Common myeloid progenitor, CD34-positive (primary cell): Measurements from ENCODE around the gene TRAF3.
A peak's percentile ranks its signal among the peaks of the same experiment; 100 is the strongest.

Experiments
- CTCF ChIA-PET: fragments of 350-600 bp; sonication (Branson Sonifier 250); formaldehyde crosslinking; loops from one replicate; lab custom pipeline; 2021; ENCODE audit warnings: antibody characterized with exemption; lab: Charles Lee
- POLR2A ChIA-PET: fragments of 350-600 bp; sonication (Branson Sonifier 250); formaldehyde crosslinking; loops from one replicate; lab custom pipeline; 2021; ENCODE audit warnings: antibody characterized with exemption; lab: Charles Lee
- DNase-seq, 3 donors: peaks; one replicate each; pipeline versions ENCODE4 v3.0.0 to v3.0.0-alpha.2; 2013
- H3K27ac ChIP-seq, 2 experiments: 1 replicate in 1 of 2; 2 replicates in 1 of 2; pipeline ENCODE4 v1.7.0; 2013; ENCODE audit warnings: inconsistent platforms in 2 of 2, low read length in 2 of 2, mild to moderate bottlenecking in 2 of 2, low read depth in 1 of 2, moderate library complexity in 1 of 2; ENCODE audit not compliant: severe bottlenecking in 2 of 2, insufficient read depth in 1 of 2, poor library complexity in 1 of 2
- H3K27me3 ChIP-seq, 5 experiments: replicated peaks in 2 of 5; 1 replicate in 3 of 5; 2 replicates in 2 of 5; pipeline versions ENCODE4 v1.6.1 to v1.7.0; 2013; ENCODE audit warnings: low read length in 4 of 5, mild to moderate bottlenecking in 2 of 5, moderate library complexity in 2 of 5, inconsistent platforms in 1 of 5; ENCODE audit not compliant: insufficient read depth in 5 of 5, control insufficient read depth in 4 of 5
- H3K36me3 ChIP-seq, 4 experiments: 1 replicate in 2 of 4; 2 replicates in 2 of 4; pipeline versions ENCODE4 v1.6.1 to v1.7.0; 2013; ENCODE audit warnings: low read length in 3 of 4, control low read depth in 1 of 4, mild to moderate bottlenecking in 1 of 4; ENCODE audit not compliant: control insufficient read depth in 4 of 4, insufficient read depth in 4 of 4
- H3K4me1 ChIP-seq, 4 experiments: 1 replicate in 3 of 4; 2 replicates in 1 of 4; pipeline versions ENCODE4 v1.6.1 to v1.7.1; 2013; ENCODE audit warnings: low read length in 3 of 4, mild to moderate bottlenecking in 3 of 4, control low read depth in 1 of 4, inconsistent platforms in 1 of 4, moderate library complexity in 1 of 4; ENCODE audit not compliant: control insufficient read depth in 4 of 4, insufficient read depth in 4 of 4; ENCODE audit errors: control extremely low read depth in 1 of 4
- H3K4me3 ChIP-seq, 7 experiments: 1 replicate in 4 of 7; 2 replicates in 3 of 7; pipeline versions ENCODE4 v1.5.1 to v1.7.0; 2013; ENCODE audit warnings: mild to moderate bottlenecking in 7 of 7, low read length in 6 of 7, moderate library complexity in 6 of 7, inconsistent platforms in 2 of 7, low read depth in 2 of 7, control low read depth in 1 of 7; ENCODE audit not compliant: insufficient read depth in 4 of 7, control insufficient read depth in 1 of 7; ENCODE audit errors: extremely low read depth in 1 of 7
- H3K9me3 ChIP-seq, 5 experiments: 1 replicate in 4 of 5; 2 replicates in 1 of 5; pipeline versions ENCODE4 v1.6.1 to v1.7.1; 2013; ENCODE audit warnings: low read length in 4 of 5, mild to moderate bottlenecking in 2 of 5, inconsistent platforms in 1 of 5, low read depth in 1 of 5, moderate library complexity in 1 of 5; ENCODE audit not compliant: control insufficient read depth in 4 of 5, insufficient read depth in 2 of 5; ENCODE audit errors: control extremely low read depth in 1 of 5
- WGBS: methylation state at CpG from one replicate; pipeline ENCODE4 v1.1.5; 2013; ENCODE audit not compliant: insufficient coverage; 5-methylcytosine and 5-hydroxymethylcytosine counted together

TRAF3 gene

DNA sequence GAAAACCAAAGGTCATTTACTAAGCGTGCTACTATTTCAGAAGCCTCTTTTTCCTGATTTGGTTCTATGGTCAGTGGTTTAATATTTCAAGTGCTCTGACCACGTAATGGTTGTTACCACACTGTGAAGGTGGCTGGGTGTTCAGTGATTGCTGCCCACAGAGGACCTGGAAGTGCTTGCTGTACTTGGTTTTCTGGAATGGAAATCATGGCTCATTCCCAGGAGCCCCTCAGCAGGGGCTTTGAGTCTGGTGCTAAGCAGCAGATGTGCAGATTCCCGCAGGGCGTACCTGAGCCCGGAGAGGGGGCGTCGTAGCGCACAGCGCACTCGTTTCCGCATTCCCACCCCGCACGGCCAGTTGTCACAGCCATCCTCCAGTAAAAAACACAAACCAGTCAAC, 50.5 kb downstream of the TRAF3 start:
- CTCF ChIA-PET = no interaction called here

GRCh38 chr14:102828151-102828550, 50.9 kb downstream of the TRAF3 start:
- ChIA-PET POLR2A (no interaction called here), CTCF (no interaction called here)
- H3K4me1 ChIP-seq = peaks cover 0 to 15% (median 0%) of the 10 kb centered on the region in 4 experiments
- H3K36me3 ChIP-seq = peaks cover 0 to 12% (median 7%) of the 10 kb centered on the region in 4 experiments
- WGBS = 87% methylated on average over 9 of the region's 11 CpGs
- H3K27ac ChIP-seq = no peak overlapping the region
- H3K27me3 ChIP-seq = no peaks in the 10 kb centered on the region
- H3K9me3 ChIP-seq = no peaks in the 10 kb centered on the region
- H3K4me3 ChIP-seq = no peak overlapping the region
- DNase-seq = peak in 1 of 3 donors; percentile 21

More for the DNA sequence above, 50.5 kb downstream of the TRAF3 start:
- Histone ChIP-seq H3K36me3 (peaks cover 0 to 8% (median 7%) of the 10 kb centered on the region in 4 experiments), H3K9me3 (no peaks in the 10 kb centered on the region), H3K4me3 (no peak overlapping the region), H3K27ac (no peak overlapping the region), H3K27me3 (no peaks in the 10 kb centered on the region), H3K4me1 (peaks cover 0 to 15% (median 0%) of the 10 kb centered on the region in 4 experiments)
- no peak for DNase-seq
- POLR2A ChIA-PET = no interaction called here
- WGBS = 92% methylated on average over 13 of the region's 13 CpGs

DNA sequence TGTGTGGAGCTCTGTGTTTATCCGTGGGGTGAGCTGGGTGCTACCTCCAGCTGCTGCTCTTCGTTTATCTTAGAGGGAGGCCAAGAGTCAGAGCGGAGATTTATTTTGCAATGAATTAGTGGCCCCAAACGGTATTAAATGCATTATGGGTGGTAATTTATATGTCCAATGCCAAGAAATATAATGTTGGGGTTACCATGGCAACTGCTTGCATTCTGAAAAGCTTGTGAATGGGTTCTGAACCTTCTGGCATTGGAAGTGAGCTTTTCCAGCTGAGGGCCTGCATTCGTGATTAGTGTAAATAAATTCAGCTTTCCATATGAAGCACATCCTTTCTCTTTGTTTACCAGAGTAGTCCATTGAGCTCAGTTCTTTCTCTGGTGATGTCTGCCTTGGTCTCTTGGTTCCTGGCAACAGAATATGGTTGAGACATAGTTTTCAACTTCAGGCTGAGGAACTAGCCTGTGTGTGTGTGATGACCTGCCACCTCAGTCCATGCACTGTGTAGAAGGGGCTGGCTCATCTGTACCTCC, 51.8 kb downstream of the TRAF3 start:
- Histone ChIP-seq H3K27me3 (no peaks in the 10 kb centered on the region), H3K9me3 (no peaks in the 10 kb centered on the region), H3K36me3 (peaks cover 0 to 15% (median 8%) of the 10 kb centered on the region in 4 experiments), H3K27ac (no peak overlapping the region), H3K4me3 (no peak overlapping the region), H3K4me1 (peaks cover 0 to 15% (median 0%) of the 10 kb centered on the region in 4 experiments)
- no peak for DNase-seq
- WGBS = 93% methylated on average over 2 of the region's 5 CpGs
- POLR2A ChIA-PET = no interaction called here
- CTCF ChIA-PET = no interaction called here

GRCh38 chr14:102830474-102831045, 53.3 kb downstream of the TRAF3 start:
- H3K36me3 ChIP-seq = peaks cover 0 to 16% (median 9%) of the 10 kb centered on the region in 4 experiments

DNA sequence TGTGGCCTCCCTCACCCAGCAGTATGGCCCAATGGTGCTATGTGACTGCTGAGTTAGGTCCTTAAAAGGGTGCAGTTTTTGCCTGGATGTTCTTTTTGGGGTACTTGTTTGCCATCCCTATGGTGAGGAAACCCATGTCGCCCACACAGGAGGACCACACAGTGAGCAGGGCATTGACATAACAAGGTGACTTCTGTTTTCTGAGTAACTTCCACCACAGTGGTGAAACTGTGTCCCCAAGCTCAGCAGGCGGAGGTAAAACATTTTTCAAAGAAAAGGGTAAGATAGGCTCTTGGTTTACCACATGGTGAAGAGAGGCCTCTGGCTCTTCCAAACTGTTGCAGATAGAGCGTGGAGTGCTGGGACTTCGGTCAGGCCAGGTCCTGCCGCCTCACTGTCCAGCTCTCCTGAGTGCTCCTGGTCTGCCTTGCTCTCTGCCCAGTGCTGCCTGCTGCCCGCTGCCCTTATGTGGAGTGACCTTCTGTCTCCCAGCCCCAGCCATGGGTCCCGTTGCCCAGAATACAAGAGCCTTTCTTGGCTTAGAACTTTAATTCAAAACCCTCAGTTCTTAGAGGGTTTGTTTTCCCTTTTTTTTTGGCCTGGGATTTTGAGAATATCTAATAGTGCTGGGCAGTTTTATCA, 54.0 kb downstream of the TRAF3 start:
- no peaks in the 10 kb centered on the region for H3K27me3 ChIP-seq
- CTCF ChIA-PET = no interaction called here
- POLR2A ChIA-PET = no interaction called here
- peaks cover 0 to 16% (median 8%) of the 10 kb centered on the region in 4 experiments for H3K36me3 ChIP-seq
- 99% methylated on average over 6 of the region's 7 CpGs for WGBS
- H3K4me1 ChIP-seq = peaks cover 0 to 15% (median 0%) of the 10 kb centered on the region in 4 experiments
- no peak for DNase-seq
- H3K4me3 ChIP-seq = no peak overlapping the region
- no peak overlapping the region for H3K27ac ChIP-seq
- H3K9me3 ChIP-seq = no peaks in the 10 kb centered on the region

More at GRCh38 chr14:102830474-102831045, 53.3 kb downstream of the TRAF3 start:
- Histone ChIP-seq H3K9me3 (no peaks in the 10 kb centered on the region), H3K27ac (no peak overlapping the region), H3K27me3 (no peaks in the 10 kb centered on the region), H3K4me3 (no peak overlapping the region), H3K4me1 (peaks cover 0 to 15% (median 0%) of the 10 kb centered on the region in 4 experiments)
- 84% methylated on average over 3 of the region's 3 CpGs for WGBS
- no peak for DNase-seq
- ChIA-PET CTCF (no interaction called here), POLR2A (no interaction called here)

DNA sequence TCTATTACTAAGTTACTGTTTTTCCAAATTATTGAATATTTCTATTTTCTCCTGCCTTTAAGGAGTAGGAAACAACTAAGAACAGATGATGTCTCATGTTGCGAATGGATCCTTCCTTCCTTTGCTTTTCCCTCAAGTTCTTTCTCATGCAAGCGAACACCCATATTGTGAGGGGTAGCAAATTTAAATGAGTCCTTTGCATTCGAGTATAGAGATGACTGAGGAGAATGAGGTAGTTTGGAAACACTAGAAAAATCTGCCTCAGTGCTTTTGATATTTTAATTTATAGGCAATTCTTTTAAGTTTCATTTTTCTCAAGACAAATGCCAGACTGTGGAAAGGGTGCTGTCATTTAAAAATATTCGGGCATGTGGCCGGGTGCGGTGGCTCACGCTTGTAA, 56.1 kb downstream of the TRAF3 start:
- Histone ChIP-seq H3K36me3 (peaks cover 0 to 14% (median 9%) of the 10 kb centered on the region in 4 experiments), H3K9me3 (no peaks in the 10 kb centered on the region), H3K4me3 (no peak overlapping the region), H3K27ac (no peak overlapping the region), H3K4me1 (peaks cover 0 to 6% (median 0%) of the 10 kb centered on the region in 4 experiments), H3K27me3 (no peaks in the 10 kb centered on the region)
- CTCF ChIA-PET = no interaction called here
- POLR2A ChIA-PET = no interaction called here
- DNase-seq = no peak
- WGBS = 100% methylated on average over 5 of the region's 7 CpGs

GRCh38 chr14:102833991-102834390, 56.7 kb downstream of the TRAF3 start:
- Histone ChIP-seq H3K27ac (no peak overlapping the region), H3K9me3 (no peaks in the 10 kb centered on the region), H3K27me3 (no peaks in the 10 kb centered on the region), H3K4me1 (peaks cover 0 to 6% (median 0%) of the 10 kb centered on the region in 4 experiments), H3K4me3 (no peak overlapping the region), H3K36me3 (peaks cover 0 to 14% (median 9%) of the 10 kb centered on the region in 4 experiments)
- 100% methylated on average over 2 of the region's 9 CpGs for WGBS
- no peak for DNase-seq
- ChIA-PET CTCF (no interaction called here), POLR2A (no interaction called here)
